Astrocyte (in vitro differentiated cells and primary cell): ENCODE data around the gene ENPP6. TPM values are rescaled to one million over a fixed set of nuclear protein-coding genes. Genes with fewer than 3 reads are reported as not detected.

Experiments used
- DNase-seq: peaks from one replicate; pipeline ENCODE4 v3.0.0-alpha.2; 2010; ENCODE audit warnings: low read depth
- FAIRE-seq: peaks from 2 replicates; lab custom pipeline; 2011; peaks lifted over from hg19 to GRCh38; lab: Jason Lieb, UNC
- H2AFZ ChIP-seq: 2 replicates; pipeline ENCODE4 v1.6.0; 2012; ENCODE audit warnings: low read depth, low read length, inconsistent platforms
- H3K27ac ChIP-seq: 2 replicates; pipeline ENCODE4 v1.5.1; 2011; ENCODE audit warnings: low read depth, low read length, inconsistent platforms
- H3K27me3 ChIP-seq: 2 replicates; pipeline ENCODE4 v1.6.0; 2011; ENCODE audit warnings: low read length, inconsistent platforms; ENCODE audit not compliant: insufficient read depth
- H3K36me3 ChIP-seq: 2 replicates; pipeline ENCODE4 v1.5.1; 2011; ENCODE audit warnings: low read length, inconsistent platforms; ENCODE audit not compliant: insufficient read depth
- H3K4me1 ChIP-seq: 2 replicates; pipeline ENCODE4 v1.5.1; 2011; ENCODE audit warnings: low read length, inconsistent platforms; ENCODE audit not compliant: insufficient read depth
- H3K4me2 ChIP-seq: 2 replicates; pipeline ENCODE4 v1.6.0; 2012; ENCODE audit warnings: low read length, inconsistent platforms
- H3K4me3 ChIP-seq: 2 replicates; pipeline ENCODE4 v1.5.1; 2011; ENCODE audit warnings: low read depth, mild to moderate bottlenecking, low read length, inconsistent platforms; ENCODE audit not compliant: insufficient read depth
- H3K79me2 ChIP-seq: 2 replicates; pipeline ENCODE4 v1.6.0; 2012; ENCODE audit warnings: mild to moderate bottlenecking, low read length, inconsistent platforms; ENCODE audit not compliant: insufficient read depth
- H3K9ac ChIP-seq: 2 replicates; pipeline ENCODE4 v1.6.0; 2012; ENCODE audit warnings: mild to moderate bottlenecking, low read length, inconsistent platforms
- H3K9me3 ChIP-seq: 2 replicates; pipeline ENCODE4 v1.5.1; 2012; ENCODE audit warnings: low read depth, mild to moderate bottlenecking, low read length, inconsistent platforms; ENCODE audit not compliant: insufficient read depth
- H4K20me1 ChIP-seq: 2 replicates; pipeline ENCODE4 v1.6.0; 2012; ENCODE audit warnings: low read length, inconsistent platforms; ENCODE audit not compliant: insufficient read depth
- H3K27ac Mint-ChIP-seq: one replicate; pipeline ENCODE4 v1.8.0; 2021; ENCODE audit warnings: mild to moderate bottlenecking, mixed read lengths; ENCODE audit not compliant: unreplicated experiment
- H3K27me3 Mint-ChIP-seq: one replicate; pipeline ENCODE4 v1.8.0; 2021; ENCODE audit warnings: low read depth, mixed read lengths; ENCODE audit not compliant: unreplicated experiment
- H3K36me3 Mint-ChIP-seq: one replicate; pipeline ENCODE4 v1.8.0; 2021; ENCODE audit warnings: low read depth, mixed read lengths; ENCODE audit not compliant: unreplicated experiment
- H3K4me1 Mint-ChIP-seq: one replicate; pipeline ENCODE4 v1.8.0; 2021; ENCODE audit warnings: low read depth, mixed read lengths; ENCODE audit not compliant: unreplicated experiment
- H3K4me3 Mint-ChIP-seq: one replicate; pipeline ENCODE4 v1.8.0; 2021; ENCODE audit warnings: mild to moderate bottlenecking, moderate library complexity, mixed read lengths; ENCODE audit not compliant: unreplicated experiment
- H3K9me3 Mint-ChIP-seq: one replicate; pipeline ENCODE4 v1.8.0; 2021; ENCODE audit warnings: mild to moderate bottlenecking, mixed read lengths; ENCODE audit not compliant: unreplicated experiment
- EZH2 ChIP-seq: IDR thresholded peaks from 2 replicates; pipeline ENCODE4 v1.6.1; 2012; ENCODE audit warnings: mild to moderate bottlenecking, low read length, inconsistent platforms; ENCODE audit not compliant: insufficient read depth
- total RNA-seq: library from RNA; stranded (reverse); gene quantifications from 2 replicates; pipeline ENCODE4 v1.2.1, GENCODE V29; 2021
- TF ChIP-seq, protein P1 (sequence below): IDR thresholded peaks from 2 replicates; pipeline ENCODE4 v1.5.1; 2011; ENCODE audit warnings: low read depth, mild to moderate bottlenecking, inconsistent platforms, low read length, moderate library complexity; ENCODE audit not compliant: insufficient read depth

The ENPP6 gene
- total RNA-seq, 1 donor from 2014 or later = 0.50 TPM

DNA sequence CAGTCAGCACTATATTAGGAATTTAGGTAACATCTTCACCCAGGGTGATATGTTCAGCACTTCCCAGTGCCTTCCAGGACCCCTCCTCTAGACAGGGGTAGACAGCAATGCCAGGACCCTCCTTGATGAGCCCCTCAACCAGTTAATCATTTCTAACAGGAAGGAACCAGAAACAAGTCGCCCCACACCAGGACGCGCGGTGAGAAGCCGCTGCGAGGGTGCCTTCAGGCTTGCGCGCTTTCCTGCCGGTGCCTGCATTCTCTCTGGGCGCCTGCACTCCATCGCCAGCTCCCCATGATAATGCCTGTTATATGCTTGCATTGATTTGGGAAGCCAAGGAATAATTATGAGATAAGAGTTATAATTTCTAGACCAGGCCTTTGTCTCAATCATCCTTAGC lies 116.0 kb downstream of the ENPP6 start:
- H3K4me3 ChIP-seq = no peak overlapping the region
- no peaks in the 10 kb centered on the region for H4K20me1 ChIP-seq
- Mint-ChIP-seq H3K9me3 (no peaks in the 10 kb centered on the region), H3K36me3 (no peaks in the 10 kb centered on the region), H3K27ac (no peak overlapping the region), H3K27me3 (peaks cover 43% of the 10 kb centered on the region), H3K4me1 (peaks cover 6% of the 10 kb centered on the region), H3K4me3 (no peak overlapping the region)
- H3K27ac ChIP-seq = no peak overlapping the region
- H3K79me2 ChIP-seq = no peaks in the 10 kb centered on the region
- H3K9ac ChIP-seq = no peak overlapping the region
- H3K9me3 ChIP-seq = no peaks in the 10 kb centered on the region
- H3K4me2 ChIP-seq = no peak overlapping the region
- FAIRE-seq = no peak
- DNase-seq = no peak
- no peak for TF ChIP-seq EZH2
- TF ChIP-seq, protein P1, sequence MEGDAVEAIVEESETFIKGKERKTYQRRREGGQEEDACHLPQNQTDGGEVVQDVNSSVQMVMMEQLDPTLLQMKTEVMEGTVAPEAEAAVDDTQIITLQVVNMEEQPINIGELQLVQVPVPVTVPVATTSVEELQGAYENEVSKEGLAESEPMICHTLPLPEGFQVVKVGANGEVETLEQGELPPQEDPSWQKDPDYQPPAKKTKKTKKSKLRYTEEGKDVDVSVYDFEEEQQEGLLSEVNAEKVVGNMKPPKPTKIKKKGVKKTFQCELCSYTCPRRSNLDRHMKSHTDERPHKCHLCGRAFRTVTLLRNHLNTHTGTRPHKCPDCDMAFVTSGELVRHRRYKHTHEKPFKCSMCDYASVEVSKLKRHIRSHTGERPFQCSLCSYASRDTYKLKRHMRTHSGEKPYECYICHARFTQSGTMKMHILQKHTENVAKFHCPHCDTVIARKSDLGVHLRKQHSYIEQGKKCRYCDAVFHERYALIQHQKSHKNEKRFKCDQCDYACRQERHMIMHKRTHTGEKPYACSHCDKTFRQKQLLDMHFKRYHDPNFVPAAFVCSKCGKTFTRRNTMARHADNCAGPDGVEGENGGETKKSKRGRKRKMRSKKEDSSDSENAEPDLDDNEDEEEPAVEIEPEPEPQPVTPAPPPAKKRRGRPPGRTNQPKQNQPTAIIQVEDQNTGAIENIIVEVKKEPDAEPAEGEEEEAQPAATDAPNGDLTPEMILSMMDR = no peak
- no peak overlapping the region for H2AFZ ChIP-seq
- no peaks in the 10 kb centered on the region for H3K4me1 ChIP-seq
- H3K27me3 ChIP-seq = peaks cover 2% of the 10 kb centered on the region
- no peaks in the 10 kb centered on the region for H3K36me3 ChIP-seq

DNA sequence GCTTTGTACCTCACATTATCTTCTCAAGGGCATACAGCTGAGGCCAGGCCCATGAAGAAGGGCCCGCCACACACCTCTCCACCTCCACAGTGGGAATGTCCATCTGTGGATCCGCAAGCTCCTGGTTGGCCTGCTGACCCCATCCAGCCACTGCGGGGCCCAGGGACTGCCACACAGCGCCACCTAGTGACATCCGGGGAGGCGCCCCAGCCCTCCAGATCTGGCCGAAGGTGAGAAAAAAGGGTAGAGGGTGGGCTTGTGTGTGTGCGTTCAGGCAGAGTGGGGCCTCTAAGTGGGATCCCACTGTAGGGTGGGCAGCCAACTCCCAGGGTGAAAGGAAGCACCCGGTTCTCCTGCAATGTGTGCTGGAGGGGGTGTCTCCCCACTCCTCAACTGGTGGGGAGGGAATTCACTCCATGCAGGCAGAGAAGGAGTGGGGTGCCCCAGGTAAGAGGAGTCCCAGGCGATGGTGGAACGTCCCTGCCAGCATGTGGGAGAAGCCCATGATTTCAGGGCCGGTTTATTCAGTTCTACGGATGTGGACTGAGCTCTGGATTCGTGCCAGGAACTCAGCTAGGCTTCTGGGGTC lies 117.3 kb downstream of the ENPP6 start:
- Mint-ChIP-seq H3K27me3 (peaks cover 50% of the 10 kb centered on the region), H3K9me3 (no peaks in the 10 kb centered on the region), H3K4me3 (no peak overlapping the region), H3K4me1 (peaks cover 2% of the 10 kb centered on the region), H3K27ac (no peak overlapping the region), H3K36me3 (no peaks in the 10 kb centered on the region)
- no peaks in the 10 kb centered on the region for H4K20me1 ChIP-seq
- H3K27ac ChIP-seq = no peak overlapping the region
- H3K4me2 ChIP-seq = no peak overlapping the region
- H3K4me3 ChIP-seq = no peak overlapping the region
- no peaks in the 10 kb centered on the region for H3K4me1 ChIP-seq
- TF ChIP-seq, protein P1 = no peak
- TF ChIP-seq EZH2 = no peak
- H3K9ac ChIP-seq = no peak overlapping the region
- H3K79me2 ChIP-seq = no peaks in the 10 kb centered on the region
- FAIRE-seq = no peak
- no peaks in the 10 kb centered on the region for H3K36me3 ChIP-seq
- H3K27me3 ChIP-seq = peaks cover 2% of the 10 kb centered on the region
- H2AFZ ChIP-seq = no peak overlapping the region
- DNase-seq = no peak
- H3K9me3 ChIP-seq = no peaks in the 10 kb centered on the region

DNA sequence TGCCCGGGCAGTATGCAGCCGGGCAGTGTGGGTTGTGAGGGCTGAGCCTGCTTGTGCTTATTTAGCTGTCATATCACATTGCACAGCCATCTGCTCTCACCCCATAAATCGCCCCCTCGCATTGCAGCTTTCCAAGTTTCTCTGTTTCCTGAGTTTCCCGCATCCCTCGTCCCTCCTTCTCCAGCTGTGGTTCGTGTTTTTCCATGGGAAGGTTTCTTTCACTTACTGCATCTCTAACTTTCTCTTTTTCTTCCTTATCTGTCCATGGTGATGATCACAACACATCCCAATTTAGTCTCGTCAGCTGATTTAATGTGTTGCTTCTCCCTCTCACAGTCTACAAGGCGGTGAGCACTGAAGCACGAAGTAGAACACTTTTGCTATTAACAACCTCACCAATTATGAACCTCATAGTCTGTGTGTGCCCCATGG lies 118.1 kb downstream of the ENPP6 start:
- Mint-ChIP-seq H3K4me3 (no peak overlapping the region), H3K9me3 (no peaks in the 10 kb centered on the region), H3K36me3 (no peaks in the 10 kb centered on the region), H3K4me1 (peaks cover 2% of the 10 kb centered on the region), H3K27ac (no peak overlapping the region), H3K27me3 (peaks cover 47% of the 10 kb centered on the region)
- H2AFZ ChIP-seq = no peak overlapping the region
- H3K4me3 ChIP-seq = no peak overlapping the region
- no peak for DNase-seq
- H3K9me3 ChIP-seq = no peaks in the 10 kb centered on the region
- FAIRE-seq = no peak
- H3K27ac ChIP-seq = no peak overlapping the region
- H3K36me3 ChIP-seq = no peaks in the 10 kb centered on the region
- no peaks in the 10 kb centered on the region for H4K20me1 ChIP-seq
- H3K4me1 ChIP-seq = no peaks in the 10 kb centered on the region
- no peak for TF ChIP-seq EZH2
- TF ChIP-seq, protein P1 = no peak
- H3K27me3 ChIP-seq = peaks cover 2% of the 10 kb centered on the region
- no peaks in the 10 kb centered on the region for H3K79me2 ChIP-seq
- H3K9ac ChIP-seq = no peak overlapping the region
- H3K4me2 ChIP-seq = no peak overlapping the region
